ENCODE results near the gene MAPT. TPM values are rescaled to one million over a fixed set of nuclear protein-coding genes. Genes with fewer than 3 reads are reported as not detected.

MAPT gene
- total and polyA plus RNA-seq, 2 experiments from 2014 or later = 0.37 to 0.71 TPM

- no peak overlapping the region for H2AFZ ChIP-seq
- 51% methylated on average over 7 of the region's 7 CpGs for WGBS (ENCODE audit: low lambda C conversion rate, missing lambda C conversion rate)
These were observed 8.6 kb downstream of the MAPT start for GRCh38 chr17:45902892-45903346.

GRCh38 chr17:45904866-45905265, 10.5 kb downstream of the MAPT start:
- H2AFZ ChIP-seq = no peak overlapping the region
- TF ChIP-seq EZH2phosphoT487 (IDR thresholded peaks at IDR 0.05; ENCODE audit: low read depth, severe bottlenecking, unreplicated experiment) (no peak), EZH2 (IDR thresholded peaks at IDR 0.05; ENCODE audit: borderline replicate concordance) (no peak), CTCF (IDR thresholded peaks at IDR 0.05; ENCODE audit: poor library complexity) (no peak)

More at GRCh38 chr17:45902892-45903346, 8.6 kb downstream of the MAPT start:
- TF ChIP-seq EZH2 (IDR thresholded peaks at IDR 0.05; ENCODE audit: borderline replicate concordance) (no peak), EZH2phosphoT487 (IDR thresholded peaks at IDR 0.05; ENCODE audit: low read depth, severe bottlenecking, unreplicated experiment) (no peak), CTCF (IDR thresholded peaks at IDR 0.05; ENCODE audit: poor library complexity) (no peak)
- Histone ChIP-seq H4K20me1 (ENCODE audit: insufficient read depth, poor library complexity, severe bottlenecking) (no peaks in the 10 kb centered on the region), H3K4me2 (no peak overlapping the region), H3K27me3 (peaks cover 66% of the 10 kb centered on the region), H3K4me3 (no peak overlapping the region), H3K27ac (no peak overlapping the region), H3K36me3 (replicated peaks; ENCODE audit: insufficient read depth, low read depth) (no peaks in the 10 kb centered on the region), H3K4me1 (ENCODE audit: insufficient read depth) (no peaks in the 10 kb centered on the region), H3K79me2 (no peaks in the 10 kb centered on the region), H3K9me3 (ENCODE audit: low read depth) (no peaks in the 10 kb centered on the region), H3K9me2 (replicated peaks; ENCODE audit: insufficient read depth) (no peaks in the 10 kb centered on the region)
- DNase-seq (ENCODE audit: low spot score) = no peak

GRCh38 chr17:45905814-45906213, 11.5 kb downstream of the MAPT start:
- no peaks in the 10 kb centered on the region for H4K20me1 ChIP-seq (ENCODE audit: insufficient read depth, poor library complexity, severe bottlenecking)
- no peak overlapping the region for H2AFZ ChIP-seq
- H3K4me3 ChIP-seq = no peak overlapping the region
- 61% methylated on average over 4 of the region's 4 CpGs for WGBS (ENCODE audit: low lambda C conversion rate, missing lambda C conversion rate)
- no peak overlapping the region for H3K27ac ChIP-seq
- H3K27me3 ChIP-seq = peaks cover 37% of the 10 kb centered on the region
- TF ChIP-seq EZH2 (IDR thresholded peaks at IDR 0.05; ENCODE audit: borderline replicate concordance) = no peak
- TF ChIP-seq CTCF (IDR thresholded peaks at IDR 0.05; ENCODE audit: poor library complexity) = no peak
- no peak for TF ChIP-seq EZH2phosphoT487 (IDR thresholded peaks at IDR 0.05; ENCODE audit: low read depth, severe bottlenecking, unreplicated experiment)
- no peaks in the 10 kb centered on the region for H3K4me1 ChIP-seq (ENCODE audit: insufficient read depth)
- no peaks in the 10 kb centered on the region for H3K9me3 ChIP-seq (ENCODE audit: low read depth)
- no peak overlapping the region for H3K4me2 ChIP-seq
- no peaks in the 10 kb centered on the region for H3K36me3 ChIP-seq (replicated peaks; ENCODE audit: insufficient read depth, low read depth)
- DNase-seq (ENCODE audit: low spot score) = no peak
- H3K9me2 ChIP-seq (replicated peaks; ENCODE audit: insufficient read depth) = no peaks in the 10 kb centered on the region
- no peaks in the 10 kb centered on the region for H3K79me2 ChIP-seq

More at GRCh38 chr17:45904866-45905265, 10.5 kb downstream of the MAPT start:
- Histone ChIP-seq H4K20me1 (ENCODE audit: insufficient read depth, poor library complexity, severe bottlenecking) (no peaks in the 10 kb centered on the region), H3K79me2 (no peaks in the 10 kb centered on the region), H3K36me3 (replicated peaks; ENCODE audit: insufficient read depth, low read depth) (no peaks in the 10 kb centered on the region), H3K4me1 (ENCODE audit: insufficient read depth) (no peaks in the 10 kb centered on the region), H3K9me2 (replicated peaks; ENCODE audit: insufficient read depth) (no peaks in the 10 kb centered on the region), H3K9me3 (ENCODE audit: low read depth) (no peaks in the 10 kb centered on the region), H3K27ac (no peak overlapping the region), H3K4me3 (no peak overlapping the region), H3K27me3 (peaks cover 46% of the 10 kb centered on the region), H3K4me2 (no peak overlapping the region)
- 74% methylated on average over 6 of the region's 6 CpGs for WGBS (ENCODE audit: low lambda C conversion rate, missing lambda C conversion rate)
- no peak for DNase-seq (ENCODE audit: low spot score)
